GM12865 (cell line): ENCODE results near the gene GRB14.
"Not testable (repeated sequence)": the region's sequence is repeated elsewhere in the genome, so short reads cannot be mapped to it uniquely, and the experiment has no call there.

Experiments used
- DNase-seq: peaks from one replicate; pipeline ENCODE4 v3.0.0; 2010; ENCODE audit warnings: low read depth
- H3K4me3 ChIP-seq: 2 replicates; pipeline ENCODE4 v1.5.1; 2011; ENCODE audit warnings: mild to moderate bottlenecking, low read depth, low read length, control low read depth
- TF ChIP-seq, protein P1 (sequence below): IDR thresholded peaks from 2 replicates; pipeline ENCODE4 v1.5.1; 2011; ENCODE audit warnings: low read length, control low read depth, low read depth, inconsistent platforms; ENCODE audit not compliant: insufficient read depth; ENCODE audit errors: missing control alignments

GRB14 gene

DNA sequence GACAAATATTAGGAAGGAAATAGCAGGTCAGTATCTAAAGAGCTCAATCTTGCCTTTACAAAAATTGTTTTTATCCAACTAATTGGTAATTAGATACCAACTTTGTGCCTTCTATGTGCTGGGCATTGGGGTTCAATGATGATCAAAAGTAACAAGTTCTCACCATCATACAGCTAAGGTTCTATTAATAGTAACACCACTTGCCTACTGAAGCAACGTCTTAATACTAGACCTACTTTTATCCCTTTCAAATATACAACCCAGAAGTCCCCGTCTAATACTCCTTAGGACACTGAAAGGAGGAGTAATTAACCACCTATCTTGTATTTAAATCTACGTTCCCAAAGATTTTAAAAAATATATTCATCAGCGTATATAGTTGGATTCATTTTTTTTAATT, 59.3 kb downstream of the GRB14 start:
- DNase-seq = no peak
- H3K4me3 ChIP-seq = no peak overlapping the region
- TF ChIP-seq, protein P1, sequence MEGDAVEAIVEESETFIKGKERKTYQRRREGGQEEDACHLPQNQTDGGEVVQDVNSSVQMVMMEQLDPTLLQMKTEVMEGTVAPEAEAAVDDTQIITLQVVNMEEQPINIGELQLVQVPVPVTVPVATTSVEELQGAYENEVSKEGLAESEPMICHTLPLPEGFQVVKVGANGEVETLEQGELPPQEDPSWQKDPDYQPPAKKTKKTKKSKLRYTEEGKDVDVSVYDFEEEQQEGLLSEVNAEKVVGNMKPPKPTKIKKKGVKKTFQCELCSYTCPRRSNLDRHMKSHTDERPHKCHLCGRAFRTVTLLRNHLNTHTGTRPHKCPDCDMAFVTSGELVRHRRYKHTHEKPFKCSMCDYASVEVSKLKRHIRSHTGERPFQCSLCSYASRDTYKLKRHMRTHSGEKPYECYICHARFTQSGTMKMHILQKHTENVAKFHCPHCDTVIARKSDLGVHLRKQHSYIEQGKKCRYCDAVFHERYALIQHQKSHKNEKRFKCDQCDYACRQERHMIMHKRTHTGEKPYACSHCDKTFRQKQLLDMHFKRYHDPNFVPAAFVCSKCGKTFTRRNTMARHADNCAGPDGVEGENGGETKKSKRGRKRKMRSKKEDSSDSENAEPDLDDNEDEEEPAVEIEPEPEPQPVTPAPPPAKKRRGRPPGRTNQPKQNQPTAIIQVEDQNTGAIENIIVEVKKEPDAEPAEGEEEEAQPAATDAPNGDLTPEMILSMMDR = no peak

DNA sequence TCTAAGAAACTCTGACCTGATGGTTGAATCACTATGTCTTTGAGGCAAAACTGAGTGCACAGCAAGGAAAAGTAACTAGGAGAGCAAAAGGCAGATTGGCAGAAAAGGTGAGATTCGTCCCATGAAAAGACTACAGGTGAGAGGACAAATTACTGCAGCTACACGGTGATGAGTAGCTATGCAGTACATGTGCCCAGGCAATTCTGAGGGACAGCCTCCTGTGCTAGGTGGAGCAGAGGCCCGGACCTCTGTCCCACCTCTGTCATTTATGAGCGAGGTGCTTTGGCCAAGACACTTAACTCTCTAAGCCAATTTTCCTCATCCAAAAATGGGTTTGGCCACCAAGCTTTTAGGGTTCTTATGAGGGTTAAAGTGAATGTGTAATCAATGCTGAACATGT, 59.9 kb downstream of the GRB14 start:
- DNase-seq = no peak
- TF ChIP-seq, protein P1 = no peak
- H3K4me3 ChIP-seq = no peak overlapping the region

DNA sequence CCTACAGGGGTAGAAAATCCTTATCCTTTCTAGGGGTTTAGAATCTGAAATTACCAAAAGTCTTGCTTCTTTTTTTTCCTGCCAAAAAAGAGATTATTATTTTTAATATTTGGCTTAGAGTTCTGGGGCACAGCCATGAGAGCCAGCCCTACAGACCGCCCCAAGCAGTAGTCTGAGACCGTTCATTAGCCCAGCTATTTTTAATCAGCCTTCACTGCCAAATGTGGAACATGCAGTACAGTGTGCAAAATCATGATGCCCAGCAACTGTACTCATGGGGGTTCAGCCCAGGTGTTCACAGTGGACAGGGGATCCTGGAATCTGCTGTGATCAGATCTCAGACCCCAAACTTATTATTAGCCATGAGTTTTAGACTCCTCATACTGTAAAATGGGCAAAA, 60.4 kb downstream of the GRB14 start:
- H3K4me3 ChIP-seq = no peak overlapping the region
- TF ChIP-seq, protein P1 = no peak
- DNase-seq = no peak

DNA sequence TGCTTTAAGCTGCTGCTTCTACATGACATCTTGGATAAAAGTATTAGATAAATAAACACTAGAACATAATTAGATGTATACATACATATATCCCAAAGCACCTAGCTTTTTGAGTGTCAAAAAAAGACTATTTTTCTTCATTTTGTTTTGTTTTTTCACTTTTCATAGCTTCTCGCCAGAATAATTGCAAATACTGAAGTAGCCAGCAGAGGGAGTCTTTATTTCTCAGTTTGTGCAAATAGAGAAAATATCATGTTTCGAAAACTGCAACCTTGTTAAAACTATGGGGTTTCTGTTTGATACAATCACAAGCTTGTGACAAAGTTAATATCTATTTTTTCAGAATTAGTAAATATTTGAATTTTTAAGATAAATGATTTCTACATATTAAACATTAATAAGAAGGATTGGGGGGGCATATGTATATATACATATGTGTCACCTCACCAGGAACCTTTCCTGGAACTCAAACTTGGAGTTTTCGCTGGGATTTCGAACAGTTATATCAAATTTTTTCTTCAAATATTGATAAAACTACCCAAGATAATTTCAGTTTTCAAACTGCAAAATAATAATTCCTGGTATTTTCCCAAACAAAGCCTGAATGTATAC, 61.0 kb downstream of the GRB14 start:
- TF ChIP-seq, protein P1 = peak; percentile 54
- DNase-seq = peak; percentile 5
- no peak overlapping the region for H3K4me3 ChIP-seq

DNA sequence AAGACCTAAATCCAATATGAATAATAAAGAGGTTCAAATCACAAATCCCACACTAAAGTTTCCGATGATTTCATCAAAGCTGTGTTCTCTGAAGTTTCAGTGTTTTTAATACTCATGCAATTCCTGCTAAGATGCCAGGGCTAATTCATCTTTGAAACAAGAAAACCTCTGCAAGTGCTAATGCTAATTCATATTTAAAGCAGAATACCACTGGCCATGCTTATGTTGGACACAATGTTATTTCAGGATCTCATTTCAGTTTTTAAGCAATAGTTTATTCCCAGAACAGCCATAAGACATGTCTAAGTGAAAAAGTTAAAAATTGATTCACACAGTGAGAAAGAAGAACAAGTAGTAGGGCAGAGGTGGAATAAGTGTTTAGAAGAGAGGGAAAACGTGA, 62.8 kb downstream of the GRB14 start:
- H3K4me3 ChIP-seq = no peak overlapping the region
- DNase-seq = no peak
- TF ChIP-seq, protein P1 = no peak

DNA sequence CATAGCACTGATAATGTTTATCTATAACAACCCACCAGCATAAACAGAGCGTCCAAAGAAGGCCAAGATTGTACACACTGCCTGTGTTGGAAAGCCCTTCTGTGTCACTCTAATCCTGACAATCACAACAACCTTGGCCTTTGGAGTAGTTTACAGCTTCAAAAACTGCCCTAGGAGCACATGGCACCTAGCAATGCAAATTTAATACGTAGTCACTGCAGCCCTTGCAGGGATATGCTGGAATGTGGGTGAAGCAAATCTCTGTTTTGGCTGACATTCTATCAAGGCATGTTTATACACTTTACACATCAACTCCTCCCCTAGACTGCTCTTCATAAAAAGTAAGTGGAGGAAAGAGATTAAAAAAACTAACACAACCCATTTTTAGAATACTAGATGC, 66.8 kb downstream of the GRB14 start:
- TF ChIP-seq, protein P1 = no peak
- DNase-seq = no peak
- H3K4me3 ChIP-seq = no peak overlapping the region

DNA sequence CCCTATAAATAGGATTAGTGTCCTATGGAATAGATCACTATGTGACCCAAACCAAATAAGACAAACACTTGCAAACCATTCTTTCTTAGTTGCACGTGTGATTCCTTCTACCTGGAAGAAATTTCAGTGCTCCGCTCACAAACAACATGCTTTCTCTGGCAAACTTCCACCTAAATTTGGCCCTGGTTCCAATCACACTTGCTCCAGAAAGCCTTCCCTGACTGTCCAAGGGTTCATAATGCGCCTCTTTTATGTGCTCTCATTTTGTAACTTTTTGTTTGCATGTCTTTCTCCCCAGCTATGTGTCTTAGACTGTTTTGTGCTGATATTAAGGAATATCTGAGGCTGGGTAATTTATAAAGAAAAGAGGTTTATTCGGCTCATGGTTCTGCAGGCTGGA, 69.8 kb downstream of the GRB14 start:
- DNase-seq = no peak
- TF ChIP-seq, protein P1 = no peak
- H3K4me3 ChIP-seq = no peak overlapping the region

DNA sequence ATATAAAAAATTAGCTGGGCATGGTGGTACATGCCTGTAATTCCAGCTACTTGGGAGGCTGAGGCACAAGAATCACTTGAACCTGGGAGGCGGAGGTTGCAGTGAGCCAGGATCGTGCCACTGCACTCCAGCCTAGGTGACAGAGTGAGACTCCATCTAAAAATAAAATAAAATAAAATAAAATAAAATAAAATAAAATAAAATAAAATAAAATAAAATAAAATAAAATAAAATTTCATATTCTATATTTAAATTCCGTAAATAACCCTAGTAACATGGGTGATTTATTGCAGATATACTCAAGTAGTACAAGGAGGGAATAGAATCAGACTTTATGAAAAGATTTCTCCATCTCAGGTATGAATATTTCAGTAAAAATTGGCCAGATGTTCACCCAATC, 71.6 kb downstream of the GRB14 start:
- H3K4me3 ChIP-seq, DNase-seq: not testable (repeated sequence)
